Measurements from ENCODE around the gene PPTC7.
"Not testable (repeated sequence)": the region's sequence is repeated elsewhere in the genome, so short reads cannot be mapped to it uniquely, and the experiment has no call there.

PPTC7 gene

DNA sequence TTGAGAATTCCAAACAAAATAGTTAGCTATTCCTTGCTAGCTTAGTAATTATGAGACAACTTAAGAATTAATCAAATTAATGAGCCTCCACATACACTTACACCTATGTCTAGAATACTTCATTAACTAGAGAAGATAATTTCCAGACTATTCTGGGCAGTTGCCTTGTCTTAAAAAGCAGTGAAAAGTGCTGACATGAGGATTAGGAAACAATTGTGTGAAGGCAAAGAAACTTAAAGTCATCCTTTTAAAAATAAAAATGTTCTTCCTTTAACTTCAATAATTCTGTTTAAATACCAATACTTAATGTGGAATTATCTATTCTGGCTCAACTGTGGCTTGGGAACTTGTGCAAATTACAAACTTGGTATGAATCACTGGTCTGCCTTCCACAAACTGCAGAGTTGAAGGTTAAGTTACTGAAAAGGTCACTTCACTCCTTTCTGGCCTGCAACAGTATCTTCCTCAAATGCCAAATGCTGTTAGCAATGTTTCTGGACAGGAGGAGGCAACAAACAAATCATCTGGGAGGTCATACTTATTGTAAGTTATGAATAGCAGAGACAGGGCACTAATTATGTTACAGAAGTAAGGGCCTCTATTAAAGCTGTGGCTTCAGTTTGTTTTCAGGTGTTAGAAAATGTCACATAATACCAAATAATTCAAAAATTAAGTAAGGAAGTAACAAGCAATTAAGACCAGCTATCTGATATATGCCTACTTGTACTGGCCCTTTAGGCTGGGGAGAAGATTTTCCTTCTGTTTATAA is 19.2 kb downstream of the PPTC7 start:
- peak; percentile 55 for DNase-seq (ENCODE audit: extremely low read depth, low read depth)
- TF ChIP-seq, protein P1, sequence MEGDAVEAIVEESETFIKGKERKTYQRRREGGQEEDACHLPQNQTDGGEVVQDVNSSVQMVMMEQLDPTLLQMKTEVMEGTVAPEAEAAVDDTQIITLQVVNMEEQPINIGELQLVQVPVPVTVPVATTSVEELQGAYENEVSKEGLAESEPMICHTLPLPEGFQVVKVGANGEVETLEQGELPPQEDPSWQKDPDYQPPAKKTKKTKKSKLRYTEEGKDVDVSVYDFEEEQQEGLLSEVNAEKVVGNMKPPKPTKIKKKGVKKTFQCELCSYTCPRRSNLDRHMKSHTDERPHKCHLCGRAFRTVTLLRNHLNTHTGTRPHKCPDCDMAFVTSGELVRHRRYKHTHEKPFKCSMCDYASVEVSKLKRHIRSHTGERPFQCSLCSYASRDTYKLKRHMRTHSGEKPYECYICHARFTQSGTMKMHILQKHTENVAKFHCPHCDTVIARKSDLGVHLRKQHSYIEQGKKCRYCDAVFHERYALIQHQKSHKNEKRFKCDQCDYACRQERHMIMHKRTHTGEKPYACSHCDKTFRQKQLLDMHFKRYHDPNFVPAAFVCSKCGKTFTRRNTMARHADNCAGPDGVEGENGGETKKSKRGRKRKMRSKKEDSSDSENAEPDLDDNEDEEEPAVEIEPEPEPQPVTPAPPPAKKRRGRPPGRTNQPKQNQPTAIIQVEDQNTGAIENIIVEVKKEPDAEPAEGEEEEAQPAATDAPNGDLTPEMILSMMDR (IDR thresholded peaks at IDR 0.05; ENCODE audit: low read depth, low read length): no peak

DNA sequence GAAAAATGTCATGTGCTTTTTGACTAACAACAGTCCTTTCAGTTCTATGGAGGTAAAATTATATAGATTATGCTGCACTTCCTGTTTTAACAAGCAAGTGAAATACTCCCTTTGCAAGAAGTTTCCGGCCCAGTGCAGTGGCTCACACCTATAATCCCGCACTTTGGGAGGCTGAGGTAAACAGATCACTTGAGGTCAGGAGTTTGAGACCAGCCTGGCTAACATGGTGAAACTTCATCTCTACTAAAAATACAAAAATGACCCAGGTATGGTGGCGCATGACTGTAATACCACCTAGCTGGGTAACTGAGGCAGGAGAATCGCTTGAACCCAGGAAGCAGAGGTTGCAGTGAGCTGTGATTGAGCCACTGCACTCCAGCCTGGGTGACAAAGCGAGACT is 20.7 kb downstream of the PPTC7 start:
- DNase-seq (ENCODE audit: extremely low read depth, low read depth): not testable (repeated sequence)

DNA sequence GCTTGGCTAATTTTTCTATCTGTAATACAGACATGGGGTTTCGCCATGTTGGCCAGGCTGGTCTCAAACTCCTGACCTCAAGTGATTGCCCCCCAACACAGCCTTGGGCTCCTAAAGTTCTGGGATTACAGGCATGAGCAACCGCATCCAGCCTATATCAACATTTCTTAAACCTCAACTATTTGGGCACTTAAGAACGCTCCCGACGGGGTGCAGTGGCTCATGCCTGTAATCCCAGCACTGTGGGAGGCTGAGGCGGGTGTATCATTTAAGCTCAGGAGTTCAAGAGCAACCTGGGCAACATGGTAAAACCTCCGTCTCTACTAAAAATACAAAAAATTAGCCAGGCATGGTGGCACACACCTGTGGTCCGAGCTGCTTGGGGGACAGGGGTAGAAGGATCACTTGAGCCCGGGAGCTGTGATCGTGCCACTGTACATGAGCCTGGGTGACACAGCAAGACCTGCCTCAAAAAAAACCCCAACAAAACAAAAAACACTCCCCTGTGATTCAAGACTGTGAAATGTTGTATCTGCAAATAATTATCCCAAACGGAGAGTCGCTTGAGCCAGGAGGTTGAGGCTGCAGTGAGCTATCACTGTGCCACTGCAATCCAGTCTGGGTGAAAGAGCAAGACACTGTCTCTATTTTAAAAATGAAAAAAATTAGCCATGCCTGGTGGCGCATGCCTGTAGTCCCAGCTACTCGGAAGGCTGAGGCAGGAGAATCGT is 21.5 kb downstream of the PPTC7 start:
- TF ChIP-seq, protein P1 (IDR thresholded peaks at IDR 0.05; ENCODE audit: low read depth, low read length): no peak
- DNase-seq (ENCODE audit: extremely low read depth, low read depth): no peak

DNA sequence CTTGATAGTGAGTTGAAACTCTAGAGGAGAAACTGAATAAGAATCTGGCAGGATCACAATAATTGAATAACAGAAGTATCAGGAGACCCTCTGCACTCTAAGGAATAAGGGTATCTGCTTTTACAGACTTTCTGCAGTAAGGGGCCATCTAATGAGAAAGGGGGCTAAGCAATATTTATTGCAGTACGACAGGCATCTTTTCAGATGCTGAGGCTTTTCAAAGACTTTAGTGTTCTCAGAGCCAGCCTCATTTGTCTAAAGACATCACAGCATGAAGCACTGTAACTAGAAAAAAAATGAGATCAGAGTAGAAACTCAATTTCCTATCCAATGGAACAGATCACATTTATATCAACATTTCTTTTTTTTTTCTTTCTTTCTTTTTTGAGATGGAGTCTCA is 22.2 kb downstream of the PPTC7 start:
- no peak for DNase-seq (ENCODE audit: extremely low read depth, low read depth)
- TF ChIP-seq, protein P1 (IDR thresholded peaks at IDR 0.05; ENCODE audit: low read depth, low read length): no peak

DNA sequence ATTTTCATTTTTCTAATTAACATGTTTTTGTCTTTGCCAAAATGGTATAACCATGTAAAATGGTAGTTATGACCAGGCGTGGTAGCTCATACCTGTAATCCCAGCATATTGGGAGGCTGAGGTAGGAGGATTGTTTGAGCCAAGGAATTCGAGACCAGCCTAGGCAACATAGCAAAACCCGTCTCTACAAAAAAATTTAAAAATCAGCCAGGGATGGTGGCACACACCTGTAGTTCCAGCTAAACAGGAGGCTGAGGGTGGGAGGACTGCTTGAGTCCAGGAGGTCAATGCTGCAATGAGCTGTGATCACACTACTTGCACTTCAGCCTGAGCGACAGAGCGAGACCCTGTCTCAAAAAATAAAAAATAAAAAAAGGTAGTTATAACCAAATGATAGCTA is 23.1 kb downstream of the PPTC7 start:
- TF ChIP-seq, protein P1 (IDR thresholded peaks at IDR 0.05; ENCODE audit: low read depth, low read length): no peak
- no peak for DNase-seq (ENCODE audit: extremely low read depth, low read depth)

DNA sequence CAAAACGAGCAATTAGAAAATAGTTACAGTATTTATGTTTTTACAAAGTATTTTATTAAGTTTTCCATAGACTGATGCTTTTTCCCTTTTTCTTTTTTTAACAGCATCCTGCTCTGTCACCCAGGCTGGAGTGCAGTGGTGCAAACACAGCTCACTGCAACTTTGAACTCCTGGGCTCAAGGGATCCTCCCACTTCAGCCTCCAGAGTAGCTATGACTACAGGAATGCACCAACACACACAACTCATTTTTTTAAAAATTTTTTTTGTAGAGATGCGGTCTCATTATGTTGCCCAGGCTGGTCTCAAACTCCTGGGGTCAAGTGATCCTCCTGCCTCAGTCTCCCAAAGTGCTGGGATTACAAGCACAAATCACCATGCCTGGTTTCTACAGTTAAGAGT is 24.2 kb downstream of the PPTC7 start:
- not testable (repeated sequence) for DNase-seq (ENCODE audit: extremely low read depth, low read depth)

DNA sequence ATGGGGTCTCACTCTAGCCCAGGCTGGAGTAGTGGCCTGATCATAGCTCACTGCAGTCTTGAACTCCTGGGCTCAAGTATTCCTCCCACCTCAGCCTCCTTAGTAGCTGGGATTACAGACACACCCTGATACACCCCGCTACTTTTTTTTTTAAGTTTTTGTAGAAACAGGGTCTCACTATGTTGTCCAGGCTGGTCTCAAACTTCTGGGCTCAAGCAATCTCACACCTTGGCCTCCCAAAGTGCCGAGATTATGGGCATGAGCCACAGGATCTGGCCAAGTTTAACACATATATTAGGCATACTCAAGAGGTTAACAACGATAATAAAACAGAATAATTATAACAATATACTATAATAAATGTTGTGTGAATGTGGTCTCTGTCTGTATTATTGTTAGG is 25.8 kb downstream of the PPTC7 start:
- DNase-seq (ENCODE audit: extremely low read depth, low read depth): no peak
- TF ChIP-seq, protein P1 (IDR thresholded peaks at IDR 0.05; ENCODE audit: low read depth, low read length): no peak

DNA sequence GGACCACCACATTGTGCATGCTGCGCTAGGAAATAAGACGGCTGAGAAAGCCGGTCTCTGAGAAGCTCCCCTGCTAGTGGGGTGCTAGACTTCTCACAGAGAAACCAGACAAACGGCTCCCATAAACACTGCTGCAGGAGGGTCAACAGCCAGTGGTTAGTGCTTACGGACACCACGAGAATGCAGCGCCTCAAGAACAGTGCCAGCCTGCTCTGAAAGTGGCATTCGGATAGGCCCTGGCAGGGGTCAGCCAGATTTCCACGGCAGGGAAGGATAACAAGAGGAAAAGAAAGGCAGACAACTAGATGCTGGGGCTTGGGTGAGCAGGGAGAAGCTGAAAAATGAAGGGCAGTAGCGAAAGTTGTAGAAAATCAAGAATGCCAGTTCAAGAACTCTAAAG is 26.4 kb downstream of the PPTC7 start:
- TF ChIP-seq, protein P1 (IDR thresholded peaks at IDR 0.05; ENCODE audit: low read depth, low read length): no peak
- no peak for DNase-seq (ENCODE audit: extremely low read depth, low read depth)
